ENCODE results near the gene BANK1.

Gene BANK1

GRCh38 chr4:101790521-101791181 is at the start of gene BANK1:
BANK1 (plus strand) TSS chr4:101790730; CDS start chr4:101790881, 151 bp downstream.
- Mint-ChIP-seq H3K27me3 (ENCODE audit: low read depth, poor library complexity) (peaks cover 18% of the 10 kb centered on the region), H3K27ac (peak within 1 kb of the TSS; percentile 27), H3K4me3 (peak within 1 kb of the TSS; percentile 82), H3K36me3 (ENCODE audit: low read depth) (no peaks in the 10 kb centered on the region), H3K4me1 (no peaks in the 10 kb centered on the region), H3K9me3 (peaks cover 9% of the 10 kb centered on the region)
- DNase-seq, result peak; percentile 85
- TF ChIP-seq CTCF (IDR thresholded peaks at IDR 0.05), result peak; percentile 42

- H3K36me3 Mint-ChIP-seq (ENCODE audit: low read depth), result no peaks in the 10 kb centered on the region
- no peaks in the 10 kb centered on the region for H3K27me3 Mint-ChIP-seq (ENCODE audit: low read depth, poor library complexity)
- DNase-seq, result no peak
- no peaks in the 10 kb centered on the region for H3K4me1 Mint-ChIP-seq
- no peak overlapping the region for H3K4me3 Mint-ChIP-seq
- H3K9me3 Mint-ChIP-seq, result no peaks in the 10 kb centered on the region
- TF ChIP-seq CTCF (IDR thresholded peaks at IDR 0.05), result no peak
- H3K27ac Mint-ChIP-seq, result no peak overlapping the region
Observed at GRCh38 chr4:101753721-101754120, 36.8 kb upstream of the BANK1 start.

- no peak for DNase-seq
- Mint-ChIP-seq H3K27ac (no peak overlapping the region), H3K36me3 (ENCODE audit: low read depth) (no peaks in the 10 kb centered on the region), H3K4me1 (no peaks in the 10 kb centered on the region), H3K9me3 (no peaks in the 10 kb centered on the region), H3K27me3 (ENCODE audit: low read depth, poor library complexity) (no peaks in the 10 kb centered on the region), H3K4me3 (no peak overlapping the region)
- TF ChIP-seq CTCF (IDR thresholded peaks at IDR 0.05), result no peak
Observed at GRCh38 chr4:101756181-101756580, 34.3 kb upstream of the BANK1 start.

GRCh38 chr4:101761405-101761804 is 29.1 kb upstream of the BANK1 start:
- no peak for DNase-seq
- no peaks in the 10 kb centered on the region for H3K9me3 Mint-ChIP-seq
- peaks cover 4% of the 10 kb centered on the region for H3K27me3 Mint-ChIP-seq (ENCODE audit: low read depth, poor library complexity)
- H3K4me3 Mint-ChIP-seq, result no peak overlapping the region
- H3K36me3 Mint-ChIP-seq (ENCODE audit: low read depth), result no peaks in the 10 kb centered on the region
- peaks cover 9% of the 10 kb centered on the region for H3K4me1 Mint-ChIP-seq
- H3K27ac Mint-ChIP-seq, result no peak overlapping the region
- no peak for TF ChIP-seq CTCF (IDR thresholded peaks at IDR 0.05)

- Mint-ChIP-seq H3K9me3 (peaks cover 5% of the 10 kb centered on the region), H3K36me3 (ENCODE audit: low read depth) (no peaks in the 10 kb centered on the region), H3K27me3 (ENCODE audit: low read depth, poor library complexity) (peaks cover 4% of the 10 kb centered on the region), H3K27ac (no peak overlapping the region), H3K4me3 (no peak overlapping the region), H3K4me1 (peaks cover 9% of the 10 kb centered on the region)
- no peak for DNase-seq
- TF ChIP-seq CTCF (IDR thresholded peaks at IDR 0.05), result no peak
Observed at GRCh38 chr4:101762025-101762424, 28.5 kb upstream of the BANK1 start.

GRCh38 chr4:101762534-101762933 is 28.0 kb upstream of the BANK1 start:
- Mint-ChIP-seq H3K4me1 (peaks cover 9% of the 10 kb centered on the region), H3K27ac (no peak overlapping the region), H3K36me3 (ENCODE audit: low read depth) (no peaks in the 10 kb centered on the region), H3K27me3 (ENCODE audit: low read depth, poor library complexity) (peaks cover 4% of the 10 kb centered on the region), H3K9me3 (peaks cover 10% of the 10 kb centered on the region), H3K4me3 (no peak overlapping the region)
- no peak for DNase-seq
- TF ChIP-seq CTCF (IDR thresholded peaks at IDR 0.05), result no peak
